ENCODE results near the gene HARBI1.

- no peak for TF ChIP-seq CTCF (IDR thresholded peaks at IDR 0.05; ENCODE audit: poor library complexity)
- no peak for TF ChIP-seq EZH2phosphoT487 (IDR thresholded peaks at IDR 0.05; ENCODE audit: low read depth, severe bottlenecking, unreplicated experiment)
Observed at GRCh38 chr11:46564459-46564858, 52.6 kb downstream of the HARBI1 start.
